OCI-LY7 (cell line): ENCODE results near the gene PTPRF. TPM values are rescaled to one million over a fixed set of nuclear protein-coding genes. Genes with fewer than 3 reads are reported as not detected.

Experiments
- BruUV-seq: library from RNA; stranded (reverse); fragments of 400-500 nt; replicated peaks from 2 replicates; lab custom pipeline; 2021; lab: Mats Ljungman, UMichigan
- CTCF ChIA-PET: fragments of 300-600 bp; sonication (Branson Sonifier 250); formaldehyde crosslinking; loops from one replicate; lab custom pipeline; 2022; ENCODE audit warnings: antibody characterized with exemption; ENCODE audit not compliant: unreplicated experiment; lab: Charles Lee
- POLR2A ChIA-PET: fragments of 300-600 bp; sonication (Branson Sonifier 250); formaldehyde crosslinking; loops from one replicate; lab custom pipeline; 2022; ENCODE audit warnings: antibody characterized with exemption; lab: Charles Lee
- DNase-seq: peaks from one replicate; pipeline ENCODE4 v3.0.0-alpha.2; 2015; ENCODE audit warnings: low spot score
- H2AFZ ChIP-seq: fragments of 200-600 bp; sonication (generic), shearing (Covaris generic); 2 replicates; pipeline ENCODE4 v1.6.1; 2014; ENCODE audit warnings: mild to moderate bottlenecking, antibody characterized with exemption, low read length, moderate library complexity
- H3K27ac ChIP-seq: fragments of 200-600 bp; sonication (generic); 2 replicates; pipeline ENCODE4 v1.5.1; 2014; ENCODE audit warnings: mixed run types, low read depth, mild to moderate bottlenecking, moderate library complexity, low read length, inconsistent platforms; ENCODE audit not compliant: poor library complexity, severe bottlenecking
- H3K36me3 ChIP-seq: fragments of 200-600 bp; sonication (generic); 2 replicates; pipeline ENCODE4 v1.6.1; 2014; ENCODE audit warnings: mild to moderate bottlenecking, antibody characterized with exemption, low read length, moderate library complexity, mixed read lengths; ENCODE audit not compliant: insufficient read depth
- H3K4me1 ChIP-seq: fragments of 200-600 bp; sonication (generic); 2 replicates; pipeline ENCODE4 v1.5.1; 2014; ENCODE audit warnings: mild to moderate bottlenecking, low read length; ENCODE audit not compliant: insufficient read depth, poor library complexity, severe bottlenecking
- H3K4me2 ChIP-seq: fragments of 200-600 bp; sonication (generic); 2 replicates; pipeline ENCODE4 v1.6.1; 2014; ENCODE audit warnings: mild to moderate bottlenecking, low read length
- H3K4me3 ChIP-seq: fragments of 200-600 bp; sonication (generic); 2 replicates; pipeline ENCODE4 v1.5.1; 2014; ENCODE audit warnings: mild to moderate bottlenecking, low read depth, low read length; ENCODE audit not compliant: poor library complexity, severe bottlenecking
- H3K79me2 ChIP-seq: fragments of 200-600 bp; sonication (generic); 2 replicates; pipeline ENCODE4 v1.6.1; 2016; ENCODE audit warnings: low read depth, mild to moderate bottlenecking, low read length, moderate library complexity, mixed read lengths; ENCODE audit not compliant: insufficient read depth
- H3K9me2 ChIP-seq: fragments of 200-600 bp; sonication (generic); 2 replicates; pipeline ENCODE4 v1.6.1; 2016; ENCODE audit warnings: mild to moderate bottlenecking, low read length, mixed read lengths; ENCODE audit not compliant: insufficient read depth
- H3K9me3 ChIP-seq: fragments of 200-600 bp; sonication (generic); 2 replicates; pipeline ENCODE4 v1.6.1; 2014; ENCODE audit warnings: mild to moderate bottlenecking, mixed run types, low read length, mixed read lengths
- H4K20me1 ChIP-seq: fragments of 200-600 bp; sonication (generic); 2 replicates; pipeline ENCODE4 v1.6.1; 2014; ENCODE audit warnings: mild to moderate bottlenecking, antibody characterized with exemption, low read length, moderate library complexity, mixed read lengths; ENCODE audit not compliant: insufficient read depth
- EZH2phosphoT487 ChIP-seq: fragments of 200-600 bp; sonication (generic); IDR thresholded peaks from 2 replicates; pipeline ENCODE4 v1.6.1; 2018; ENCODE audit warnings: low read depth, borderline replicate concordance, mild to moderate bottlenecking, mixed run types, antibody characterized with exemption, low read length, moderate library complexity, mixed read lengths
- intact Hi-C: fragments of 100-400 bp; cut with micrococcal nuclease; formaldehyde crosslinking; loops from one replicate; pipeline ENCODE4 v1.10.0; 2022; ENCODE audit not compliant: unreplicated experiment
- total RNA-seq, 2 experiments: library from RNA; depleted of rRNA in 1 of 2; stranded (reverse); fragments of >200 nt in 1 of 2; shearing (Covaris generic) in 1 of 2; gene quantifications; 2 replicates each; pipeline ENCODE4 v1.2.3, GENCODE V29; 2014 to 2022
- TF ChIP-seq, protein P1 (sequence below): fragments of 200-600 bp; sonication (generic); conservative IDR thresholded peaks from 2 replicates; pipeline ENCODE4 v1.5.1; 2014; ENCODE audit warnings: mild to moderate bottlenecking, antibody characterized with exemption, low read length, moderate library complexity, mixed read lengths

The PTPRF gene
- total RNA-seq, 2 experiments from 2014 or later: 0.06 to 0.48 TPM

DNA sequence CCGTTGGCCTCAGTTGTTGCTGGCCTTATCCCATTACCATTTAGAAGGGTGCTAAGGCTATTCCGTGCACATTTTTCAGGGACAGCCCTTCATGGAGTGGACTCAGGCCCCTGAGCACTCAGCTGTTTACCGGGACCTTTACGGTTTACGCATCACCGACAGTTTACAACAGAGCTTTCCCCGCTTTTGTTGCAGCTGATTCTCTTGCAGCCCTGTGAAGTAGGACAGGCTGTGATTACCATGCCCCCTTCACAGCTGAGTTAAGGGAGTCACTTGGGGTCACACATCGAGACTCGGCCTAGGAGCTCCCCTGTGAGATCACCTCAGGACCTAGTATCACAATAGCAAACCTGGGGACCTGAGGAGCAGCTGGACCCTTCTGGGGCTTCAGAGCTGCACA lies 41.9 kb downstream of the PTPRF start:
- BruUV-seq: no TSS peak
- H3K9me3 ChIP-seq: no peaks in the 10 kb centered on the region
- no peak overlapping the region for H3K4me3 ChIP-seq
- H3K79me2 ChIP-seq: no peaks in the 10 kb centered on the region
- no peaks in the 10 kb centered on the region for H3K9me2 ChIP-seq
- ChIA-PET CTCF (no interaction called here), POLR2A (no interaction called here)
- intact Hi-C loops: no loop called here
- H2AFZ ChIP-seq: no peak overlapping the region
- no peak overlapping the region for H3K4me2 ChIP-seq
- TF ChIP-seq EZH2phosphoT487: no peak
- TF ChIP-seq, protein P1, sequence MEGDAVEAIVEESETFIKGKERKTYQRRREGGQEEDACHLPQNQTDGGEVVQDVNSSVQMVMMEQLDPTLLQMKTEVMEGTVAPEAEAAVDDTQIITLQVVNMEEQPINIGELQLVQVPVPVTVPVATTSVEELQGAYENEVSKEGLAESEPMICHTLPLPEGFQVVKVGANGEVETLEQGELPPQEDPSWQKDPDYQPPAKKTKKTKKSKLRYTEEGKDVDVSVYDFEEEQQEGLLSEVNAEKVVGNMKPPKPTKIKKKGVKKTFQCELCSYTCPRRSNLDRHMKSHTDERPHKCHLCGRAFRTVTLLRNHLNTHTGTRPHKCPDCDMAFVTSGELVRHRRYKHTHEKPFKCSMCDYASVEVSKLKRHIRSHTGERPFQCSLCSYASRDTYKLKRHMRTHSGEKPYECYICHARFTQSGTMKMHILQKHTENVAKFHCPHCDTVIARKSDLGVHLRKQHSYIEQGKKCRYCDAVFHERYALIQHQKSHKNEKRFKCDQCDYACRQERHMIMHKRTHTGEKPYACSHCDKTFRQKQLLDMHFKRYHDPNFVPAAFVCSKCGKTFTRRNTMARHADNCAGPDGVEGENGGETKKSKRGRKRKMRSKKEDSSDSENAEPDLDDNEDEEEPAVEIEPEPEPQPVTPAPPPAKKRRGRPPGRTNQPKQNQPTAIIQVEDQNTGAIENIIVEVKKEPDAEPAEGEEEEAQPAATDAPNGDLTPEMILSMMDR: no peak
- H3K4me1 ChIP-seq: no peaks in the 10 kb centered on the region
- no peak for DNase-seq
- H3K27ac ChIP-seq: no peak overlapping the region
- H4K20me1 ChIP-seq: no peaks in the 10 kb centered on the region
- H3K36me3 ChIP-seq: no peaks in the 10 kb centered on the region

DNA sequence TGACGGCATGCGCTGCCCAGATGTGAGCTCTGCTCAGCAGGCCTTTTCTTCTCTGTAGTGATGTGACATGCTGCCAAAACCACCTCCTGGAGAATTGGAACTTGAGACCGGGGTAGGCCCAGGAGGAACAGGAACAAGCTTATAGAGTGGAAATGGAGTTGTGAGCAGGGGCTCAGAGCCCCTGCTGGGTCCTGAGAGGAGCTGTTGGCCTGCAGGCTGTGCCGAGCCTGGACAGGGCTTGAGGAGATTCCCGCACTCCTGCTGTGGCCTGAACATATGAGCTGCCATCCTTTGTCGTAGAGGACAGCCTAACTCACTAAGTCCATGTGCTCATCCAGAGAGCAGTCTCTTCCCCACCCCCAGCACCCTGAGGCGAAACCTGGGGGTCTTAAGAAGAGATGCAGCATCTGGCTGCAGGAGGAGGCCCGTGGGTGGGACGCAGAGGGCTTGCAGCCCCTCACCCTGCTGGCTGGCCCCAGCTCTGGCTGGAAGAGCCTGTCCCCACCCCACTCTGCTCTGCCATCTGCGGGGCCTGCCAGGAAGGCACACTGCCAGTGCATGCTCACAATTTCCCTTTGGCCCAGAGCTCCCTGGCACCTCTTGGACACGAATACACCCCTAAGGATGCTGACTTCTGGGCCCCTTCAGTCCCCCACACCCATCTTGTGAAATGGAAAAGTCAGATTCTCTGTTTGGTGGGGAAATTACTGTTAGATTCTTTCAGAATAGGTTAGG lies 42.5 kb downstream of the PTPRF start:
- ChIA-PET POLR2A (no interaction called here), CTCF (no interaction called here)
- no TSS peak for BruUV-seq
- H4K20me1 ChIP-seq: no peaks in the 10 kb centered on the region
- no peak overlapping the region for H3K4me2 ChIP-seq
- H3K4me1 ChIP-seq: no peaks in the 10 kb centered on the region
- DNase-seq: no peak
- TF ChIP-seq EZH2phosphoT487: no peak
- TF ChIP-seq, protein P1: no peak
- no peaks in the 10 kb centered on the region for H3K79me2 ChIP-seq
- no peaks in the 10 kb centered on the region for H3K9me2 ChIP-seq
- H3K27ac ChIP-seq: no peak overlapping the region
- no peaks in the 10 kb centered on the region for H3K36me3 ChIP-seq
- no peak overlapping the region for H3K4me3 ChIP-seq
- H2AFZ ChIP-seq: no peak overlapping the region
- no peaks in the 10 kb centered on the region for H3K9me3 ChIP-seq
- intact Hi-C loops: no loop called here

DNA sequence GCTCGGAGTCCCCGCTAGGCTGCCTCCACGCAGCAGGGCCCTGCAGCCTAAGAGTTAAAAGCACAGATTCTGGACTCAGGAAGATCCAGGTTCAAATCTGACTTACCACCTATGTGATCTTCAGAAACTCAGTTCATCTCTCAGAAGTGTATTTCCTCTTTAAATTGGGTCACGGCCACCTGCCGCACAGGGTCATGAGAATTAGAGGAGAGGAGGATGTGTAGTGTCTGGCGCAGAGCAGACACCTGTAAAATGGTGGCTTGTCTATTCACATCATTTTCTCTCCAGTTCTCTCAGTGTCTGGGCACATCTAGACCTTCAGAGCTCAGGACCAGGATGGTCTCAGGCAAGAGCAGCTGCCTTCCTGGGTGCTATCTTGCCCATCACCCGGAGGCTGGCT lies 45.8 kb downstream of the PTPRF start:
- no peak overlapping the region for H3K4me2 ChIP-seq
- H3K36me3 ChIP-seq: no peaks in the 10 kb centered on the region
- no peaks in the 10 kb centered on the region for H3K4me1 ChIP-seq
- DNase-seq: no peak
- POLR2A ChIA-PET: no interaction called here
- no peaks in the 10 kb centered on the region for H3K9me3 ChIP-seq
- H3K9me2 ChIP-seq: no peaks in the 10 kb centered on the region
- H4K20me1 ChIP-seq: no peaks in the 10 kb centered on the region
- H3K79me2 ChIP-seq: no peaks in the 10 kb centered on the region
- no peak overlapping the region for H3K4me3 ChIP-seq
- H2AFZ ChIP-seq: no peak overlapping the region
- no peak overlapping the region for H3K27ac ChIP-seq
- intact Hi-C loops: no loop called here
- BruUV-seq: no TSS peak
- CTCF ChIA-PET: no interaction called here
- no peak for TF ChIP-seq EZH2phosphoT487
- TF ChIP-seq, protein P1: no peak
